SU-DHL-6 (cell line): ENCODE measurements around the gene NTN5.
"Not testable (repeated sequence)": the region's sequence is repeated elsewhere in the genome, so short reads cannot be mapped to it uniquely, and the experiment has no call there.

Experiments
- EZH2phosphoT487 ChIP-seq: fragments of 200-600 bp; sonication (generic), shearing (Covaris generic); conservative IDR thresholded peaks from 2 replicates; pipeline ENCODE4 v1.6.1; 2018; ENCODE audit warnings: mild to moderate bottlenecking, antibody characterized with exemption, low read length, moderate library complexity, mixed read lengths
- TF ChIP-seq, protein P1 (sequence below): fragments of 200-600 bp; sonication (generic); IDR thresholded peaks from one replicate; pipeline ENCODE4 v1.5.1; 2017; ENCODE audit warnings: antibody characterized with exemption, mild to moderate bottlenecking, low read length, moderate library complexity; ENCODE audit not compliant: insufficient read depth, poor library complexity, severe bottlenecking

DNA sequence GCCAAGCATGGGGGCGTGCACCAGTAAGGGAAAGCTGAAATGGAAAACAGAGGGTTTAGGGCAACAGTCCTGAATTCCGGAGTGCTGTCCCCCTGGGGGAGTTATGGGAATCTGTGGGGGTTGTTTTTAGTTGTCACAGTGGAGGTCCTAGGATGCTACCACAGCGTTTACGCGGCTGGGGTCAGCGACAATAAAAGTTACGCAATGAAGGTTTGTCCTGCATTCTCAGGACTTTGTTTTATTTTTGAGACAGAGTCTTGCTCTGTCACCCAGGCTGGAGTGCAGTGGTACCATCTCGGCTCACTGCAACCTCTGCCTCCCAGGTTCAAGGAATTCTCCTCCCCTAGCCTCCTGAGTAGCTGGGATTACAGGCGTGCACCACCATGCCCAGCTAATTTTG, 20.8 kb upstream of the NTN5 start:
- TF ChIP-seq, protein P1, sequence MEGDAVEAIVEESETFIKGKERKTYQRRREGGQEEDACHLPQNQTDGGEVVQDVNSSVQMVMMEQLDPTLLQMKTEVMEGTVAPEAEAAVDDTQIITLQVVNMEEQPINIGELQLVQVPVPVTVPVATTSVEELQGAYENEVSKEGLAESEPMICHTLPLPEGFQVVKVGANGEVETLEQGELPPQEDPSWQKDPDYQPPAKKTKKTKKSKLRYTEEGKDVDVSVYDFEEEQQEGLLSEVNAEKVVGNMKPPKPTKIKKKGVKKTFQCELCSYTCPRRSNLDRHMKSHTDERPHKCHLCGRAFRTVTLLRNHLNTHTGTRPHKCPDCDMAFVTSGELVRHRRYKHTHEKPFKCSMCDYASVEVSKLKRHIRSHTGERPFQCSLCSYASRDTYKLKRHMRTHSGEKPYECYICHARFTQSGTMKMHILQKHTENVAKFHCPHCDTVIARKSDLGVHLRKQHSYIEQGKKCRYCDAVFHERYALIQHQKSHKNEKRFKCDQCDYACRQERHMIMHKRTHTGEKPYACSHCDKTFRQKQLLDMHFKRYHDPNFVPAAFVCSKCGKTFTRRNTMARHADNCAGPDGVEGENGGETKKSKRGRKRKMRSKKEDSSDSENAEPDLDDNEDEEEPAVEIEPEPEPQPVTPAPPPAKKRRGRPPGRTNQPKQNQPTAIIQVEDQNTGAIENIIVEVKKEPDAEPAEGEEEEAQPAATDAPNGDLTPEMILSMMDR: not testable (repeated sequence)
- TF ChIP-seq EZH2phosphoT487: not testable (repeated sequence)
